Glutamatergic neuron (in vitro differentiated cells): ENCODE data around the gene TOMM22. TPM values are rescaled to one million over a fixed set of nuclear protein-coding genes. Genes with fewer than 3 reads are reported as not detected.

ENCODE experiments used
- DNase-seq: peaks from one replicate; pipeline ENCODE4 v3.0.0; 2022
- H3K27ac Mint-ChIP-seq: one replicate; pipeline ENCODE4 v1.8.0; 2020; ENCODE audit warnings: mild to moderate bottlenecking, mixed read lengths, inconsistent platforms; ENCODE audit not compliant: unreplicated experiment
- H3K27me3 Mint-ChIP-seq: one replicate; pipeline ENCODE4 v1.8.0; 2020; ENCODE audit warnings: mild to moderate bottlenecking, moderate library complexity, mixed read lengths, inconsistent platforms; ENCODE audit not compliant: unreplicated experiment
- H3K36me3 Mint-ChIP-seq: one replicate; pipeline ENCODE4 v1.8.0; 2020; ENCODE audit warnings: mild to moderate bottlenecking, mixed read lengths, inconsistent platforms; ENCODE audit not compliant: unreplicated experiment
- H3K4me1 Mint-ChIP-seq: one replicate; pipeline ENCODE4 v1.8.0; 2020; ENCODE audit warnings: mild to moderate bottlenecking, low read depth, mixed read lengths, inconsistent platforms; ENCODE audit not compliant: unreplicated experiment
- H3K4me3 Mint-ChIP-seq: one replicate; pipeline ENCODE4 v1.8.0; 2020; ENCODE audit warnings: mild to moderate bottlenecking, mixed read lengths, inconsistent platforms; ENCODE audit not compliant: unreplicated experiment
- H3K9me3 Mint-ChIP-seq: one replicate; pipeline ENCODE4 v1.8.0; 2020; ENCODE audit warnings: mild to moderate bottlenecking, moderate library complexity, mixed read lengths, inconsistent platforms; ENCODE audit not compliant: unreplicated experiment
- CTCF ChIP-seq: fragments of 200-600 bp; sonication (generic); IDR thresholded peaks from one replicate; pipeline ENCODE4 v1.5.0; 2021; ENCODE audit not compliant: partially characterized antibody, unreplicated experiment
- total RNA-seq: library from RNA; stranded (reverse); fragmentation: NEBNext Ultra II Directional; extraction: Animal tissue kit (Norgen Biotek cat#: 25700); gene quantifications from one replicate; pipeline ENCODE4 v1.2.1, GENCODE V29; 2021; ENCODE audit not compliant: unreplicated experiment

The TOMM22 gene
- total RNA-seq, 1 donor from 2014 or later = 61.0 TPM

- no peak overlapping the region for H3K4me3 Mint-ChIP-seq
- no peak overlapping the region for H3K27ac Mint-ChIP-seq
- peaks cover 4% of the 10 kb centered on the region for H3K36me3 Mint-ChIP-seq
- H3K27me3 Mint-ChIP-seq = peaks cover 4% of the 10 kb centered on the region
- TF ChIP-seq CTCF = no peak
- peaks cover 14% of the 10 kb centered on the region for H3K4me1 Mint-ChIP-seq
- peaks cover 8% of the 10 kb centered on the region for H3K9me3 Mint-ChIP-seq
- no peak for DNase-seq
These were observed 47.4 kb downstream of the TOMM22 start for GRCh38 chr22:38728871-38729796.

GRCh38 chr22:38729946-38730345 lies 48.2 kb downstream of the TOMM22 start:
- no peak overlapping the region for H3K4me3 Mint-ChIP-seq
- peaks cover 13% of the 10 kb centered on the region for H3K9me3 Mint-ChIP-seq
- H3K27ac Mint-ChIP-seq = no peak overlapping the region
- peaks cover 4% of the 10 kb centered on the region for H3K27me3 Mint-ChIP-seq
- peaks cover 4% of the 10 kb centered on the region for H3K36me3 Mint-ChIP-seq
- peaks cover 17% of the 10 kb centered on the region for H3K4me1 Mint-ChIP-seq
- no peak for DNase-seq
- no peak for TF ChIP-seq CTCF

DNA sequence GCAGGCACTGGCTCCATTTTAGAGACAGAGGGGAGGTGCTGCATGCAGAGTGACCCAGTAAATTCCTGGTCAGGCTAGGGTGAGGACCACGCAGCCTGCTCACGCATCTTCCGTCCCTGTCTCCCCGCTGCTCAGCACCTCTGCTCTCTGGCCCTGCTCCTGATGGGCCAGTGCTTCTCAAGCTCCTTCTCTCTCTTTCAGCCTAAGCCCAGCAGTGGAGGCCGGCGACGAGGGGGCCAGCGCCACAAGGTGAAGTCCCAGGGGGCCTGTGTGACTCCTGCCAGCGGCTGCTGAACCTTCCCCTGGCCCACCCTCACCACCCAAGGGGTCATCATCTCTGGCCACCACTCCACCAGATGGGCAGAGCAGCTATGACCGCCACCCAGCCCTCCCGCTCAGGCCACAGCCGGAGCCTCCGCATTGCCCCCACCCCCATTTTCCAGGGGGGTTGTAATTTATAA lies 48.7 kb downstream of the TOMM22 start:
- Mint-ChIP-seq H3K9me3 (peaks cover 12% of the 10 kb centered on the region), H3K27me3 (peaks cover 1% of the 10 kb centered on the region), H3K4me1 (peaks cover 20% of the 10 kb centered on the region), H3K4me3 (no peak overlapping the region), H3K36me3 (no peaks in the 10 kb centered on the region), H3K27ac (no peak overlapping the region)
- no peak for TF ChIP-seq CTCF
- no peak for DNase-seq

- no peaks in the 10 kb centered on the region for H3K36me3 Mint-ChIP-seq
- TF ChIP-seq CTCF = no peak
- peaks cover 14% of the 10 kb centered on the region for H3K9me3 Mint-ChIP-seq
- H3K27ac Mint-ChIP-seq = no peak overlapping the region
- no peak overlapping the region for H3K4me3 Mint-ChIP-seq
- no peak for DNase-seq
- no peaks in the 10 kb centered on the region for H3K27me3 Mint-ChIP-seq
- peaks cover 20% of the 10 kb centered on the region for H3K4me1 Mint-ChIP-seq
These were observed 50.0 kb downstream of the TOMM22 start for GRCh38 chr22:38731703-38732161.

DNA sequence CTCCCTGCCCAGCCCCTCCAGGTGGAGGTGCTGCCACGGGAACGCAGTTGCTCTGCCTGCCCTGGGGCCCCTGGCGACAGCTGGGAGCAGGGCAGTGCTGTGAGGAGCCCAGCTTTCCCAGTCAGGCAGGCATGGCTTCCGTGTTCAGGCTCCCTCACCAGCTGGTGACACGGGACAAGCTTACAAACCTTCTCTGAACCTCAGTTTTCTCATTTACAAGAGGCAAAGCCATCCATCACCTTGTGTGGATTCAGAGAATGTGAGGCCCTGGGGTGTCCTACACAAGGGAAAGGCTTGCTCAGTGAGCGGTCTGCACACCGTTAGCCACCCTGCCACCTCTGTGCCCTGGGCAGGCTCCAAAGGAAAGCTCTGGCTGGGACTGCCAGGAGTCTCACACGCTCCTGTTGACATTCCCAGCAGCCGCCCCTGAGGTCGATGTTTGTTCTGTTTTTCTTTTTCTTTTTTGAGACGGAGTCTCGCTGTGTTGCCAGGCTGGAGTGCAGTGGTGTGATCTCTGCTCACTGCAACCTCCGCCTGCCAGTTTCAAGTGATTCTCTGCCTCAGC lies 50.6 kb downstream of the TOMM22 start:
- DNase-seq = no peak
- Mint-ChIP-seq H3K27me3 (peaks cover 4% of the 10 kb centered on the region), H3K9me3 (peaks cover 14% of the 10 kb centered on the region), H3K4me3 (no peak overlapping the region), H3K36me3 (no peaks in the 10 kb centered on the region), H3K27ac (no peak overlapping the region), H3K4me1 (peaks cover 20% of the 10 kb centered on the region)
- no peak for TF ChIP-seq CTCF
